Endothelial cell of umbilical vein (primary cell): Measurements from ENCODE around the gene FAM185A. TPM values are rescaled to one million over a fixed set of nuclear protein-coding genes. Genes with fewer than 3 reads are reported as not detected.

Source experiments
- BruUV-seq: library from RNA; stranded (reverse); fragments of 400-500 nt; replicated peaks from 2 replicates; lab custom pipeline; 2021; lab: Mats Ljungman, UMichigan
- CTCF ChIA-PET: fragments of 300-600, 350-600 bp; sonication (Branson Sonifier 250); formaldehyde crosslinking; loops from one replicate; lab custom pipeline; 2021; ENCODE audit warnings: antibody characterized with exemption, inconsistent platforms; lab: Charles Lee
- POLR2A ChIA-PET: fragments of 300-600, 350-600 bp; sonication (Branson Sonifier 250); formaldehyde crosslinking; loops from one replicate; lab custom pipeline; 2021; ENCODE audit warnings: antibody characterized with exemption, inconsistent platforms; lab: Charles Lee
- DNase-seq: peaks from one replicate; pipeline ENCODE4 v3.0.0-alpha.2; 2011; ENCODE audit warnings: low read depth, low spot score
- FAIRE-seq: peaks from 2 replicates; lab custom pipeline; 2011; peaks lifted over from hg19 to GRCh38; lab: Jason Lieb, UNC
- H2AFZ ChIP-seq: 2 replicates; pipeline ENCODE4 v1.6.0; 2012; ENCODE audit warnings: low read depth, low read length, control low read depth, inconsistent platforms
- H3K27ac ChIP-seq: 2 replicates; pipeline ENCODE4 v1.5.1; 2011; ENCODE audit warnings: low read depth, mild to moderate bottlenecking, control low read depth, low read length, moderate library complexity; ENCODE audit not compliant: insufficient read depth
- H3K27me3 ChIP-seq, 2 experiments: 2 replicates each; pipeline versions ENCODE4 v1.6.0 to v1.6.1; 2011; ENCODE audit warnings: low read length in 2 of 2, mixed read lengths in 1 of 2; ENCODE audit not compliant: control insufficient read depth in 2 of 2, insufficient read depth in 2 of 2
- H3K36me3 ChIP-seq, 2 experiments: 2 replicates in 1 of 2; 3 replicates in 1 of 2; pipeline ENCODE4 v1.5.1; 2011; ENCODE audit warnings: low read length in 2 of 2, mild to moderate bottlenecking in 1 of 2, moderate library complexity in 1 of 2; ENCODE audit not compliant: control insufficient read depth in 2 of 2, insufficient read depth in 2 of 2; ENCODE audit errors: extremely low read depth in 1 of 2
- H3K4me1 ChIP-seq: 3 replicates; pipeline ENCODE4 v1.5.1; 2011; ENCODE audit warnings: mild to moderate bottlenecking, low read length; ENCODE audit not compliant: control insufficient read depth, insufficient read depth; ENCODE audit errors: extremely low read depth
- H3K4me2 ChIP-seq: 2 replicates; pipeline ENCODE4 v1.6.1; 2011; ENCODE audit warnings: low read length, control low read depth, mixed read lengths; ENCODE audit not compliant: insufficient read depth
- H3K4me3 ChIP-seq, 3 experiments: fragments of 200-600 bp in 1 of 3; sonication (generic), shearing (Covaris generic) in 1 of 3; replicated peaks in 1 of 3; 2 replicates each; pipeline ENCODE4 v1.5.1; 2011 to 2016; ENCODE audit warnings: control low read depth in 3 of 3, low read length in 3 of 3, mild to moderate bottlenecking in 2 of 3, inconsistent platforms in 1 of 3, low read depth in 1 of 3, moderate library complexity in 1 of 3; ENCODE audit not compliant: insufficient read depth in 1 of 3
- H3K79me2 ChIP-seq: 2 replicates; pipeline ENCODE4 v1.6.0; 2012; ENCODE audit warnings: low read length, inconsistent platforms; ENCODE audit not compliant: control insufficient read depth, insufficient read depth
- H3K9ac ChIP-seq: replicated peaks from 2 replicates; pipeline ENCODE3; 2011; ENCODE audit warnings: low read length, control low read depth; ENCODE audit not compliant: insufficient read depth; ENCODE audit errors: extremely low read depth
- H3K9me1 ChIP-seq: replicated peaks from 3 replicates; pipeline ENCODE4 v1.6.0; 2011; ENCODE audit warnings: mild to moderate bottlenecking, low read length; ENCODE audit not compliant: control insufficient read depth, insufficient read depth; ENCODE audit errors: extremely low read depth
- H3K9me3 ChIP-seq: replicated peaks from 2 replicates; pipeline ENCODE4 v1.5.1; 2012; ENCODE audit warnings: low read length, inconsistent platforms; ENCODE audit not compliant: control insufficient read depth, insufficient read depth
- H4K20me1 ChIP-seq: replicated peaks from 2 replicates; pipeline ENCODE3; 2011; ENCODE audit warnings: mild to moderate bottlenecking, low read length; ENCODE audit not compliant: control insufficient read depth, insufficient read depth; ENCODE audit errors: extremely low read depth
- CTCF ChIP-seq, 2 donors: IDR thresholded peaks; 1 replicate in 1 of 2; 2 replicates in 1 of 2; pipeline ENCODE4 v1.5.1; 2011; ENCODE audit warnings: low read length in 2 of 2, mild to moderate bottlenecking in 2 of 2, moderate library complexity in 2 of 2, control low read depth in 1 of 2, inconsistent platforms in 1 of 2, low read depth in 1 of 2; ENCODE audit not compliant: insufficient read depth in 1 of 2; ENCODE audit errors: extremely low read depth in 1 of 2
- EZH2 ChIP-seq: IDR thresholded peaks from 2 replicates; pipeline ENCODE4 v1.6.1; 2012; ENCODE audit warnings: borderline replicate concordance, low read depth, mild to moderate bottlenecking, moderate library complexity, low read length, inconsistent platforms; ENCODE audit not compliant: severe bottlenecking
- FOS ChIP-seq: IDR thresholded peaks from 2 replicates; pipeline ENCODE4 v1.6.1; 2011; ENCODE audit warnings: mild to moderate bottlenecking, low read length, moderate library complexity, borderline replicate concordance; ENCODE audit not compliant: insufficient read depth
- GATA2 ChIP-seq: IDR thresholded peaks from 2 replicates; pipeline ENCODE4 v1.7.0; 2011; ENCODE audit warnings: low read depth, mild to moderate bottlenecking, moderate library complexity, mixed read lengths, low read length; ENCODE audit not compliant: insufficient read length, insufficient read depth
- JUN ChIP-seq: IDR thresholded peaks from 2 replicates; pipeline ENCODE4 v1.6.1; 2011; ENCODE audit warnings: borderline replicate concordance, low read depth; ENCODE audit not compliant: insufficient read length, insufficient read depth
- MAX ChIP-seq: IDR thresholded peaks from 2 replicates; pipeline ENCODE4 v1.6.1; 2011; ENCODE audit not compliant: insufficient read depth, insufficient read length
- MYC ChIP-seq: IDR thresholded peaks from one replicate; pipeline ENCODE4 v1.6.1; 2011; ENCODE audit warnings: mild to moderate bottlenecking, low read depth, low read length
- POLR2A ChIP-seq: IDR thresholded peaks from 2 replicates; pipeline ENCODE4 v1.6.1; 2012; ENCODE audit warnings: low read depth, mild to moderate bottlenecking, control low read depth, low read length
- POLR2AphosphoS5 ChIP-seq: IDR thresholded peaks from 2 replicates; pipeline ENCODE4 v1.6.1; 2012; ENCODE audit warnings: low read depth, mild to moderate bottlenecking, control low read depth, low read length, moderate library complexity; ENCODE audit not compliant: insufficient read depth
- dilution Hi-C: fragments of 300-500 bp; cut with MboI; formaldehyde crosslinking; loops from one replicate; pipeline ENCODE4 v1.15.0; 2019; ENCODE audit warnings: low sequenced_read_pairs; ENCODE audit not compliant: extremely low pct_ligation_motif_present
- intact Hi-C: fragments of 100-400 bp; cut with micrococcal nuclease; formaldehyde crosslinking; loops from one replicate; pipeline ENCODE4 v1.10.0; 2022
- polyA plus RNA-seq, 4 experiments: library from polyadenylated mRNA; depleted of rRNA in 3 of 4; stranded (reverse) in 3 of 4; unstranded in 1 of 4; fragments of >200 nt; gene quantifications; 2 replicates each; pipeline versions ENCODE4 v1.2.1 to v1.2.3, GENCODE V29; 2011 to 2012; ENCODE audit warnings: missing spikeins in 1 of 4
- total RNA-seq: library from RNA; stranded (reverse); gene quantifications from 2 replicates; pipeline ENCODE4 v1.2.3, GENCODE V29; 2021

The FAM185A gene
- total and polyA plus RNA-seq, 2 donors (not counting 3 experiments of a cell fraction or from before 2014, with no cell fraction given) = 5.4 to 7.6 TPM

- POLR2A ChIA-PET = no interaction called here
- no peak for TF ChIP-seq MYC
- TF ChIP-seq EZH2 = no peak
- TF ChIP-seq POLR2AphosphoS5 = no peak
- no peak for TF ChIP-seq FOS
- TF ChIP-seq CTCF (IDR thresholded peaks at IDR 0.05; ENCODE audit: extremely low read depth in 1 of 2, insufficient read depth in 1 of 2, low read depth in 1 of 2, low read length in 2 of 2) = no peak
- no peak for TF ChIP-seq MAX
- TF ChIP-seq JUN = no peak
- TF ChIP-seq POLR2A = no peak
- no peak for TF ChIP-seq GATA2
- CTCF ChIA-PET = no interaction called here
- Histone ChIP-seq H3K36me3 (peaks cover 2 to 3% of the 10 kb centered on the region in 2 experiments), H4K20me1 (no peaks in the 10 kb centered on the region), H2AFZ (no peak overlapping the region), H3K9me1 (no peaks in the 10 kb centered on the region), H3K9ac (no peak overlapping the region), H3K4me3 (no peak overlapping the region), H3K79me2 (no peaks in the 10 kb centered on the region), H3K27ac (no peak overlapping the region), H3K4me2 (no peak overlapping the region), H3K27me3 (no peaks in the 10 kb centered on the region), H3K4me1 (peaks cover 9% of the 10 kb centered on the region), H3K9me3 (no peaks in the 10 kb centered on the region)
- no TSS peak for BruUV-seq
- DNase-seq = no peak
- intact Hi-C loops (no loop called here), dilution Hi-C loops (no loop called here)
- FAIRE-seq = no peak
Measured at GRCh38 chr7:102830197-102830596, 81.4 kb downstream of the FAM185A start.
